ENCODE results near the gene ADPRHL1.

Gene ADPRHL1

GRCh38 chr13:113413898-113414282 lies 39.4 kb downstream of the ADPRHL1 start:
- TF ChIP-seq CTCF (IDR thresholded peaks at IDR 0.05), result no peak

- TF ChIP-seq CTCF (IDR thresholded peaks at IDR 0.05), result no peak
These were observed 40.0 kb downstream of the ADPRHL1 start for GRCh38 chr13:113413178-113413897.

- TF ChIP-seq CTCF (IDR thresholded peaks at IDR 0.05), result no peak
These were observed 40.8 kb downstream of the ADPRHL1 start for GRCh38 chr13:113412440-113412839.

GRCh38 chr13:113411216-113412023 lies 41.9 kb downstream of the ADPRHL1 start:
- no peak for TF ChIP-seq CTCF (IDR thresholded peaks at IDR 0.05)

- no peak for TF ChIP-seq CTCF (IDR thresholded peaks at IDR 0.05)
These were observed 42.7 kb downstream of the ADPRHL1 start for GRCh38 chr13:113410472-113411201.

- TF ChIP-seq CTCF (IDR thresholded peaks at IDR 0.05), result no peak
These were observed 44.7 kb downstream of the ADPRHL1 start for GRCh38 chr13:113408562-113408961.

GRCh38 chr13:113407531-113408393 lies 45.5 kb downstream of the ADPRHL1 start:
- TF ChIP-seq CTCF (IDR thresholded peaks at IDR 0.05), result no peak
